Chondrocyte (in vitro differentiated cells): Measurements from ENCODE around the gene PIK3CB. TPM values are rescaled to one million over a fixed set of nuclear protein-coding genes. Genes with fewer than 3 reads are reported as not detected.
"Not testable (repeated sequence)": the region's sequence is repeated elsewhere in the genome, so short reads cannot be mapped to it uniquely, and the experiment has no call there.

Source experiments
- DNase-seq: peaks from one replicate; pipeline ENCODE4 v3.0.0; 2021; ENCODE audit warnings: mixed read lengths, low spot score
- H3K27ac Mint-ChIP-seq: one replicate; pipeline ENCODE4 v1.8.0; 2021; ENCODE audit warnings: mild to moderate bottlenecking, moderate library complexity, mixed read lengths; ENCODE audit not compliant: unreplicated experiment
- H3K27me3 Mint-ChIP-seq: 2 replicates; pipeline ENCODE4 v1.8.0; 2021; ENCODE audit warnings: low read depth, mixed read lengths
- H3K36me3 Mint-ChIP-seq: 2 replicates; pipeline ENCODE4 v1.8.0; 2021; ENCODE audit warnings: low read depth, mixed read lengths
- H3K4me1 Mint-ChIP-seq: 2 replicates; pipeline ENCODE4 v1.8.0; 2021; ENCODE audit warnings: low read depth, mild to moderate bottlenecking, mixed read lengths
- H3K4me3 Mint-ChIP-seq: one replicate; pipeline ENCODE4 v1.8.0; 2021; ENCODE audit warnings: mild to moderate bottlenecking, moderate library complexity, mixed read lengths; ENCODE audit not compliant: unreplicated experiment
- H3K9me3 Mint-ChIP-seq: 2 replicates; pipeline ENCODE4 v1.8.0; 2021; ENCODE audit warnings: low read depth, mixed read lengths
- total RNA-seq: library from RNA; stranded (reverse); gene quantifications from 3 replicates; pipeline ENCODE4 v1.2.1, GENCODE V29; 2021
- TF ChIP-seq, protein P1 (sequence below): fragments of 200-600 bp; sonication (generic); IDR thresholded peaks from 2 replicates; pipeline ENCODE4 v1.5.0; 2021; ENCODE audit warnings: antibody characterized with exemption, mild to moderate bottlenecking, moderate library complexity

Gene PIK3CB
- total RNA-seq, 1 donor from 2014 or later = 19.5 TPM

DNA sequence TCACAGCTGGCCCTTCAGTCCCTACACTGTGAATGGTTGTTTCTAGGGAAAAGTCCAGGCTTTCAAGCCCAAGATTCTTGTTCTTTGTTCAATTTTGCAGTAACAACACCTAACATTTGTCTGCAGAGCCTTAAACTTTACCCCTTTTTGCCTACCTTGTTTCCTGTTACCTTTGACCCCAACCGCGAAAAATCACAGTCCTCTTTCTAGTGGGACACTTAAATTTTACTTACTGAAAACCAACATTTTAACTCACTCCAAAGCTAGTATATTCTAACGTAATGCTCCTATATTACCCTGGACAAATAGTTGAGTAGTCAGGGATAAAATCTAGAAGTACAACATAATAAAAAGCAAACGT lies 649 bp upstream of the PIK3CB start:
- H3K4me3 Mint-ChIP-seq = peak overlapping the region; percentile 86
- no peak for DNase-seq
- H3K9me3 Mint-ChIP-seq = no peaks in the 10 kb centered on the region
- TF ChIP-seq, protein P1, sequence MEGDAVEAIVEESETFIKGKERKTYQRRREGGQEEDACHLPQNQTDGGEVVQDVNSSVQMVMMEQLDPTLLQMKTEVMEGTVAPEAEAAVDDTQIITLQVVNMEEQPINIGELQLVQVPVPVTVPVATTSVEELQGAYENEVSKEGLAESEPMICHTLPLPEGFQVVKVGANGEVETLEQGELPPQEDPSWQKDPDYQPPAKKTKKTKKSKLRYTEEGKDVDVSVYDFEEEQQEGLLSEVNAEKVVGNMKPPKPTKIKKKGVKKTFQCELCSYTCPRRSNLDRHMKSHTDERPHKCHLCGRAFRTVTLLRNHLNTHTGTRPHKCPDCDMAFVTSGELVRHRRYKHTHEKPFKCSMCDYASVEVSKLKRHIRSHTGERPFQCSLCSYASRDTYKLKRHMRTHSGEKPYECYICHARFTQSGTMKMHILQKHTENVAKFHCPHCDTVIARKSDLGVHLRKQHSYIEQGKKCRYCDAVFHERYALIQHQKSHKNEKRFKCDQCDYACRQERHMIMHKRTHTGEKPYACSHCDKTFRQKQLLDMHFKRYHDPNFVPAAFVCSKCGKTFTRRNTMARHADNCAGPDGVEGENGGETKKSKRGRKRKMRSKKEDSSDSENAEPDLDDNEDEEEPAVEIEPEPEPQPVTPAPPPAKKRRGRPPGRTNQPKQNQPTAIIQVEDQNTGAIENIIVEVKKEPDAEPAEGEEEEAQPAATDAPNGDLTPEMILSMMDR = no peak
- H3K4me1 Mint-ChIP-seq = peaks cover 15% of the 10 kb centered on the region
- peak overlapping the region; percentile 97 for H3K27ac Mint-ChIP-seq
- H3K27me3 Mint-ChIP-seq = no peaks in the 10 kb centered on the region
- H3K36me3 Mint-ChIP-seq = no peaks in the 10 kb centered on the region

DNA sequence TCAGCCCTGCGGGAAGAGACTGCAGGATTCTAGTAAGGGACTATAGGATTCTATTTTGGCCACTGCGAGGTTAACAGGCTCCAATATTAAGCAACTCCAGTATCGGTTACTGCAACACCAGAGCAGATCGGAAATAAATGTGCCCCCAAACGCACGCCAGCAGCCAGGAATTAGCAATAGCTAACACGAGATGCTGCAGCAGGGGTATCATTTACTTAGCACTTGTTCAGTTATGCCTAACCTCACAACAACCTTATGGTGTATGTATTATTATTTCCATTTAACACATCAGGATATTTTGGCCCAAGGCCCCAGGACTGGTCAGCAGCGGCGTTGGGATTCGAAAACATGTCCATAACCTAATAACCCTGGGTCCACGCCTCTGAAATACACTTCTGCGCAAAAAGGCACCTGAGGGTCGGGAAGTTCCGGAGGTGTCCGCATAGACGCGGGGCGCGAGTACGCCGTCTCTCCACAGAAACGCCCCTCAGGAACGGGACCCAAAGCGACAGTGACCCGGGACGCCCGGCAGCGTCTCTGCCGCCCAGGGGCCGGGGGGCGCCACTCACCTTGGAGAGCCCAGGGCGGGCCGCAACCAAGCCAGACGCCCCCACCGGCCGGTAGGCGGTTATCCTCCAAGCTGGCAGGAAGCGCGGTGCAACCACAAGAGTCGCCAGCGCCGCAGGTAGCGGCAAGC lies 681 bp downstream of the PIK3CB start:
- Mint-ChIP-seq H3K4me3 (peak overlapping the region; percentile 86), H3K27me3 (no peaks in the 10 kb centered on the region), H3K4me1 (peaks cover 18% of the 10 kb centered on the region), H3K27ac (peak overlapping the region; percentile 76), H3K9me3 (no peaks in the 10 kb centered on the region), H3K36me3 (no peaks in the 10 kb centered on the region)
- TF ChIP-seq, protein P1 = peak; percentile 65
- no peak for DNase-seq

DNA sequence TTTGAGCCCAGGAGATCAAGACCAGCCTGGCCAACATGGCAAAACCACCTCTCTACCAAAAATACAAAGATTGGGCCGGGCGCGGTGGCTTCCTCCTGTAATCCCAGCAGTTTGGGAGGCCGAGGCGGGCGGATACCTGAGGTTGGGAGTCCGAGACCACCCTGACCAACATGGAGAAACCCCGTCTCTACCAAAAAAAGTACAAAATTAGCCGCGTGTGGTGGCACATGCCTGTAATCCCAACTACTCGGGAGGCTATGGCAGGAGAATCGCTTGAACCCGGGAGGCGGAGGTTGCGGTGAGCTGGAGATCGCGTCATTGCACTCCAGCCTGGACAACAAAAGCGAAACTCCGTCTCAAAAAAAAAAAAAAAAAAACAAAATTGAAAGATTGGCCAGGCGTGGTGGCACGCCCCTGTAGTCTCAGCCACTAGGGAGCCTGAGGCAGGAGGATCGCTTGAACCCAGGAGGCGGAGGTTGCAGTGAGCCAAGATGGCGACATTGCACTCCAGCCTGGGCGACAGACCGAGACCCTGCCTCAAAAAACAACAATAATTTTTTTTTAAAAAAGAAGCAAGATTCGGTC lies 2.2 kb downstream of the PIK3CB start:
- not testable (repeated sequence) for H3K4me3 Mint-ChIP-seq, H3K9me3 Mint-ChIP-seq, H3K27me3 Mint-ChIP-seq, H3K36me3 Mint-ChIP-seq, DNase-seq, H3K27ac Mint-ChIP-seq
- peaks cover 18% of the 10 kb centered on the region for H3K4me1 Mint-ChIP-seq

DNA sequence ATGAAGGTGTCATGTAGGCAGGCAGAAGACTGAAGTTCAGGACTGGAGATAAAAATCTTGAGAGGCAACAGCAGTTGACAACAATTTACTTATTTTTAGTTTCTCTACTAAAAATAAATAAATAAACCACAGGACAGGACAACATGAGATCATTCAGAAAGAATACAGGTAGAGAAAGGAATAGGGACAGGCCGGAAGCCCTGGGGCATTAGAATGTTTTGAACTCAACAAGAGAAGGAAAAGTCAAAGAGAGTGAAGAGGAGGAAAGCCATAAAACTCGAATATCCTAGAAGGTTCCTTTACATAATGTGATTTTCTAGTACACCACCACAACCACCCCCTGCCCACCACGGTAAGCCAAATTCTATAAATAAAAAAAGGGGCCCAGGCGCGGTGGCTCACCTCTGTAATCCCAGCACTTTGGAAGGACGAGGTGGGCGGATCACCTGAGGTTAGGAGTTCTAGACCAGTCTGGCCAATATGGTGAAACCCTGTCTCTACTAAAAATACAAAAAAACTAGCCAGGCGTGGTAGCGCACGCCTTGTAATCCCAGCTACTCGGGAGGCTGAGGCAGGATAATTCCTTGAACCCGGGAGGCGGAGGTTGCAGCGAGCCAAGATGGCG lies 4.7 kb downstream of the PIK3CB start:
- Mint-ChIP-seq H3K36me3 (no peaks in the 10 kb centered on the region), H3K4me3 (no peak overlapping the region), H3K27ac (no peak overlapping the region)

DNA sequence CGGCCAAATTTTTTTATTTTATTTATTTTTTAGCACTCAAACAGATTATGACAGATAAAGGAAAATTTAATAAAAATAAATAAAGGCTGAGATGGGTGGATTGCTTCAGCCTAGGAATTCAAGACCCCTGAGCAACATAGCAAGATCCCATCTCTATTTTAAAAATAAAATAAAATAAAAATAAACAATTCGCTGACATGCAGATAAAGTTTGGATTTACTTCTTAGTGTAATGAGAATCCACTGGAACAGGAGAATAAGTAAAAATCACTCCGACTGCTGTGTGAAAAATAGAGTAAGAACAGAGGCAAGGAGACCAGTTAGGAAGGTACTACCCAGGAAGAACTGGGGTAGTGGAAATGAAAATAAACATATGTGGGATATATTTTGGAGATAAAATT lies 5.6 kb downstream of the PIK3CB start:
- Mint-ChIP-seq H3K27me3 (no peaks in the 10 kb centered on the region), H3K27ac (no peak overlapping the region), H3K9me3 (no peaks in the 10 kb centered on the region), H3K36me3 (no peaks in the 10 kb centered on the region), H3K4me3 (no peak overlapping the region), H3K4me1 (peaks cover 19% of the 10 kb centered on the region)
- TF ChIP-seq, protein P1 = no peak
- DNase-seq = no peak

More for the DNA sequence above, 4.7 kb downstream of the PIK3CB start:
- TF ChIP-seq, protein P1 = no peak
- Mint-ChIP-seq H3K4me1 (peaks cover 12% of the 10 kb centered on the region), H3K9me3 (no peaks in the 10 kb centered on the region), H3K27me3 (no peaks in the 10 kb centered on the region)
- DNase-seq = no peak
